ENCODE results near the gene BANP. TPM values are rescaled to one million over a fixed set of nuclear protein-coding genes. Genes with fewer than 3 reads are reported as not detected.
"Not testable (repeated sequence)": the region's sequence is repeated elsewhere in the genome, so short reads cannot be mapped to it uniquely, and the experiment has no call there.

BANP gene
- total RNA-seq, 2 donors from 2014 or later, result 35.8 to 39.8 TPM

DNA sequence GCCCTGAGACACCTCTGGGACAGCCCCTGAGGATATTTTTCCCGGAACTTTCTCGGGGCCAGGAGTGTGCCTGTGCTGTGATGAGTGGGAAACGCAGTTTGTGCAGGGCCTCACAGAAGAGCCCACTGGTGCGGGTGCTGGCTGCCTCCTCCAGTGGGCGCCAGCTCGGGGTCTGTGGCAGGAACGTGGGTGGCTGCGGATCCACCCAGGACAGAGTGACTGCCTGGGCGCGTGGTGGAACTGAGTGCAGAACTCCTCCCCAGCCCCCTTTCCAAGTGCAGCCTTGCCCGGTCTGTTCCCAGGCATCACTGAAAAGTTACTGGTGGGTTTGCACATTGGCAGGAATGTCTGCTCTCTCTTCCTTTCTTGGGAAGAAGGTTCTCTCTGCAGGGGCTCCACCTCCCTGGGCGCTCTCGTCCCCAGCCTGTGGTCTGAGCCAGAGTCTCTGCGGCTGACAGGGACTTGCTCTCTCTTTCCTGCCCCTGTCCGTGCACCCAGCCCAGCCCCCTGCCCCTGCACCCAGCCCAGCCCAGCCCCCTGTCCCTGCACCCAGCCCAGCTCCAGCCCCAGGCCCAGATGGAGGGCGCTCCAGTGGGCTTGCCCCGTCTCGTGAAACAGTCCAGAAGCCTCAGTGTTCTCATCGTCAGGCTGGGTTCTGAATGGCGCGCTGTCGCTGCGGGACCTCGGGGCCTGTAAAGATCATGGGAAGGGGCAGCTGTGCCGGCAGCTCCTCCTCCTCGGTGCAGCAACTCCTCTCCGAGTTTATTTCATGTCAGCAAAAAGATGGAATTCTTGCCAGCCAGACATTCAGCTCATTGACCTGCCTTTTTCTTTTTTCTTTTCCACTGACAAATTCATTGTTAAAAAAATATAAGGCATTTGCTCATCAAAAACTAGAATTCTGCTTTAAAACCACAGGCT, 117.5 kb downstream of the BANP start:
- H3K27ac Mint-ChIP-seq, result no peak overlapping the region
- no peaks in the 10 kb centered on the region for H3K27me3 Mint-ChIP-seq (ENCODE audit: low read depth)
- no peaks in the 10 kb centered on the region for H3K36me3 Mint-ChIP-seq (ENCODE audit: insufficient read depth in 2 of 2)
- H3K9me3 Mint-ChIP-seq, result no peaks in the 10 kb centered on the region
- DNase-seq, result no peak
- no peaks in the 10 kb centered on the region for H3K4me1 Mint-ChIP-seq (ENCODE audit: low read depth)
- no peak overlapping the region for H3K4me3 Mint-ChIP-seq
- ATAC-seq (replicated peaks in 1 of 2), result no peak

GRCh38 chr16:88069397-88070168, 118.3 kb downstream of the BANP start:
- Mint-ChIP-seq H3K9me3 (no peaks in the 10 kb centered on the region), H3K4me1 (ENCODE audit: low read depth) (no peaks in the 10 kb centered on the region), H3K27ac (no peak overlapping the region), H3K4me3 (no peak overlapping the region), H3K27me3 (ENCODE audit: low read depth) (no peaks in the 10 kb centered on the region), H3K36me3 (ENCODE audit: insufficient read depth in 2 of 2) (no peaks in the 10 kb centered on the region)
- DNase-seq (no peak), ATAC-seq (replicated peaks in 1 of 2) (no peak)

- H3K27ac Mint-ChIP-seq, result no peak overlapping the region
- H3K4me3 Mint-ChIP-seq, result no peak overlapping the region
- no peaks in the 10 kb centered on the region for H3K4me1 Mint-ChIP-seq (ENCODE audit: low read depth)
- no peak for ATAC-seq (replicated peaks in 1 of 2)
- H3K27me3 Mint-ChIP-seq (ENCODE audit: low read depth), result no peaks in the 10 kb centered on the region
- H3K36me3 Mint-ChIP-seq (ENCODE audit: insufficient read depth in 2 of 2), result no peaks in the 10 kb centered on the region
- DNase-seq, result no peak
- no peaks in the 10 kb centered on the region for H3K9me3 Mint-ChIP-seq
These were observed 119.1 kb downstream of the BANP start for GRCh38 chr16:88070341-88070740.

GRCh38 chr16:88070989-88071625, 119.9 kb downstream of the BANP start:
- H3K4me3 Mint-ChIP-seq, result no peak overlapping the region
- H3K27me3 Mint-ChIP-seq (ENCODE audit: low read depth), result no peaks in the 10 kb centered on the region
- H3K27ac Mint-ChIP-seq, result no peak overlapping the region
- DNase-seq, result no peak
- H3K4me1 Mint-ChIP-seq (ENCODE audit: low read depth), result no peaks in the 10 kb centered on the region
- H3K36me3 Mint-ChIP-seq (ENCODE audit: insufficient read depth in 2 of 2), result no peaks in the 10 kb centered on the region
- H3K9me3 Mint-ChIP-seq, result no peaks in the 10 kb centered on the region
- ATAC-seq (replicated peaks in 1 of 2), result no peak

- H3K9me3 Mint-ChIP-seq, result no peaks in the 10 kb centered on the region
- DNase-seq (no peak), ATAC-seq (replicated peaks in 1 of 2) (no peak)
- H3K27ac Mint-ChIP-seq, result no peak overlapping the region
- H3K4me3 Mint-ChIP-seq, result no peak overlapping the region
- H3K27me3 Mint-ChIP-seq (ENCODE audit: low read depth), result no peaks in the 10 kb centered on the region
- peaks cover 0 to 3% of the 10 kb centered on the region in 2 donors for H3K36me3 Mint-ChIP-seq (ENCODE audit: insufficient read depth in 2 of 2)
- no peaks in the 10 kb centered on the region for H3K4me1 Mint-ChIP-seq (ENCODE audit: low read depth)
These were observed 120.7 kb downstream of the BANP start for GRCh38 chr16:88071908-88072307.

DNA sequence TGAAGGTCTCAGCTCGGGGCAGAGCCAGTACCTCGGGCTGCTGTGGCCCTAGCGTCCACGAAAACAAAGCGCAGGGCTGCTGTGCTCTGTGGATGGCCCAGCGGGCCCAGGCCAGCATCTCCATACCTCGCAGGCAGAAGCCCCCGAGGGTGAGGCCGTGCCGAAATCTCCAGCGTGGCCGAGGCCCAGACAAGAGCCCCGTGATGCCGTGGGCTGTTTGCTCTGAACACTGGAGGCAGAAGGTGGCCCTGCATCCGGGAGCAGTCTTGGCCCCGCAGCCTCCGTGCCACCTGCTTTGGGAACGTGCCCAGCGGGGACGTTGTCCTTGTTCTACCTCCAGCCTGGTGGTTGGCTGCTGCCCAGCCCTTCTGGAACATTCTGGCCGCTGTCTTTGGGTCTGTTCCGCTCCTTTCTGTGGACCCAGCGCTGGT, 121.4 kb downstream of the BANP start:
- ATAC-seq (replicated peaks in 1 of 2), result no peak
- Mint-ChIP-seq H3K27me3 (ENCODE audit: low read depth) (no peaks in the 10 kb centered on the region), H3K27ac (no peak overlapping the region), H3K4me3 (no peak overlapping the region), H3K4me1 (ENCODE audit: low read depth) (no peaks in the 10 kb centered on the region), H3K9me3 (no peaks in the 10 kb centered on the region), H3K36me3 (ENCODE audit: insufficient read depth in 2 of 2) (peaks cover 0 to 3% of the 10 kb centered on the region in 2 donors)
- no peak for DNase-seq

DNA sequence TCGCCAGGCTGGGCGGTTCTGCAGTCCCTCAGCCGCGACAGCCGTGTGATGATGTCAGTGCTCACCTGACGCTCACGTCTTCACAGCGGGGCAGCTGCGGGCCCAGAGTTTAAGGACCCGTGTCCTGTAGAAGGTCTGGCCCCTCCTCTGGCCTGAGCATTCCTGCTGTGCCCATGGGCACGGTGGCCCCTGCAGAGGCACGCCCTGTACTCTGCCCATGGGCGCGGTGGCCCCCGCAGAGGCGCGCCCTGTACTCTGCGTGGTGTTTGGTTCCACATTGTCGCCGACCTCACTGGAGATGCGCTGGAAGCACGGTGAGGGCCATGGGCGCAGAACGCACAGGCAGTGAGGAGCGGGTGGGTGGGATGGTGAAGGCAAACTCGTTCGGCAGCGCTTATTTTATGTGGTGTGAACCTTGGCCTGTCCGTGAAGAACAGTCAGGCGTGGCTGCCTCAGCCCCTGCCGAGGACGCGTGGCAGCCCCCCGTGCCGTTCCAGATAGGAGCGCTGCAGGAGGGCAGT, 122.0 kb downstream of the BANP start:
- ATAC-seq (replicated peaks in 1 of 2), result no peak

DNA sequence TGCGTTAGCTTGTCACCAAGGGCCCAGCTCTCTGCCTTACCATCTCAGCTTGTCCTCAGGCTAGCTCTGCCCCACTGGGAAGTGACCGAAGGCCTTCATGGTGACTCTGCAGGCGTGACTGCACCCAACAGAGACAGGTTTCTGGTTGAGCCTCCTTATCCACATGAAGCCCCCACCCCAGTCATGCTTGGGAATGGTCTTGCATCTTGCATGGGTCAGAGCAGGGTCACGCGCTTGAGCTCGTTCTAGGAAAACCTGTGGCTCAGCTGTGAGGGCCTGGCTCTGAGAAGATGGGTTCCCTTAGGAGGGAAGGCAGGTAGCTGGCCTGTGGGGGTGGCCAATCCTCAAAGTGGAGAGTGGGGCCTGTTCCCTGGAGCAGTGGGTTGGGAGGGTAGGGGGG, 122.8 kb downstream of the BANP start:
- Mint-ChIP-seq H3K9me3 (no peaks in the 10 kb centered on the region), H3K27me3 (ENCODE audit: low read depth) (no peaks in the 10 kb centered on the region), H3K36me3 (ENCODE audit: insufficient read depth in 2 of 2) (peaks cover 3 to 12% of the 10 kb centered on the region in 2 donors), H3K4me1 (ENCODE audit: low read depth) (no peaks in the 10 kb centered on the region), H3K27ac (no peak overlapping the region), H3K4me3 (no peak overlapping the region)
- DNase-seq, result no peak
- ATAC-seq (replicated peaks in 1 of 2), result no peak

More for the DNA sequence above, 122.0 kb downstream of the BANP start:
- H3K9me3 Mint-ChIP-seq, result no peaks in the 10 kb centered on the region
- H3K27me3 Mint-ChIP-seq (ENCODE audit: low read depth), result no peaks in the 10 kb centered on the region
- no peaks in the 10 kb centered on the region for H3K4me1 Mint-ChIP-seq (ENCODE audit: low read depth)
- peaks cover 0 to 8% of the 10 kb centered on the region in 2 donors for H3K36me3 Mint-ChIP-seq (ENCODE audit: insufficient read depth in 2 of 2)
- H3K27ac Mint-ChIP-seq, result no peak overlapping the region
- no peak overlapping the region for H3K4me3 Mint-ChIP-seq
- no peak for DNase-seq

DNA sequence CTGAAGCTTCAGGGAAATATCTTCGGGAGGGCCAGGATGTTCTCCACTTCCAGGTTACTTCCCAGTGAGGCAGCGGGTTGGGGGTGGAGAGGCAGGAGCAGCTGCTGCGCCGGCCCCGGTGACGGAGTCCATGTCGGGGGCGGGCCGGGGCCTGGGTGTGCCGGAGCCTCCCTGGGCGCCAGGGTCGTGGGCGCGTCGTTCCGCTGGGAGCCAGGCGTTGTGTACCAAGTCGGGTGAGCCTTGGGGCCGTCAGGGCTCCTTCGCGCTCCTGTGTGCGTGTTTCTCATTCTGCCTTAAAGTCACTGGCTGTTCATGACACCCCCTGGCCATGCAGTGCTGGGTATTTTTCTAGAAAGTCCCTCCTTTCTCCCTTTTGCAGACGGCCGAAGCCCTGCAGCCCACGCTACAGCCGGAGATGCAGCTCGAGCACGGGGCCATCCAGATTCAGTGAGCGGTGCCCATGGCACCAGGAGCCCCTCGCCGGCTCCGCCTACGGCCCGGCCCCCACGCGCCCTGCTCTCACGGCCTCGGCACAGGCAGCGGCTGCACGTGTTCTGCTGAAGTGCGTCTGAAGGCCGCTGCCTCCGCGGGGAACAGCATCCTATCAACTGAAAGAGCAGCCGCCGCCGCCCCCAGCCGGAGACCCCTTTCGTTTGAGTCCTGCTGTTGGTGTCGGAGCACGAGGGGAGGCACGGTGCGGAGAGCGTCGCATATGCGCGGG, 125.1 kb downstream of the BANP start:
- H3K9me3 Mint-ChIP-seq, result no peaks in the 10 kb centered on the region
- DNase-seq, result no peak
- no peak for ATAC-seq (replicated peaks in 1 of 2)
- H3K4me1 Mint-ChIP-seq (ENCODE audit: low read depth), result no peaks in the 10 kb centered on the region
- no peak overlapping the region for H3K4me3 Mint-ChIP-seq
- no peak overlapping the region for H3K27ac Mint-ChIP-seq
- peaks cover 3 to 20% of the 10 kb centered on the region in 2 donors for H3K36me3 Mint-ChIP-seq (ENCODE audit: insufficient read depth in 2 of 2)
- H3K27me3 Mint-ChIP-seq (ENCODE audit: low read depth), result no peaks in the 10 kb centered on the region

DNA sequence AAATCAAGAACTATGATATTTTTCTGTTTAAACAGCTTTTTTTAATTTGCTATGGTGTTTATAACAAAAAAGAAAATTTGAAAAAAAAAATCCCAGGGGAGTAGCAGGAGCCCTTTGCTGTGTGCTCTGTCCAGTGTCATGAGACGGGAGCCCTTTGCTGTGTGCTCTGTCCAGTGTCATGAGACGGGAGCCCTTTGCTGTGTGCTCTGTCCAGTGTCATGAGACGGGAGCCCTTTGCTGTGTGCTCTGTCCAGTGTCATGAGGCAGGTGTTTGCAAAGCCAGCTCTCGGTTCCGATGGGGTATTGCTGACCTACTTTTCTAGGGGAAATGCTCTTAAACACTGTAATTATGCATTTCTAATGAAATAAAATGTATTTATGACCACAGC, 125.7 kb downstream of the BANP start:
- not testable (repeated sequence) for ATAC-seq (replicated peaks in 1 of 2); H3K27me3 Mint-ChIP-seq (ENCODE audit: low read depth); H3K4me3 Mint-ChIP-seq; H3K27ac Mint-ChIP-seq; H3K9me3 Mint-ChIP-seq; DNase-seq; H3K4me1 Mint-ChIP-seq (ENCODE audit: low read depth)
- H3K36me3 Mint-ChIP-seq (ENCODE audit: insufficient read depth in 2 of 2), result peaks cover 3 to 20% of the 10 kb centered on the region in 2 donors

DNA sequence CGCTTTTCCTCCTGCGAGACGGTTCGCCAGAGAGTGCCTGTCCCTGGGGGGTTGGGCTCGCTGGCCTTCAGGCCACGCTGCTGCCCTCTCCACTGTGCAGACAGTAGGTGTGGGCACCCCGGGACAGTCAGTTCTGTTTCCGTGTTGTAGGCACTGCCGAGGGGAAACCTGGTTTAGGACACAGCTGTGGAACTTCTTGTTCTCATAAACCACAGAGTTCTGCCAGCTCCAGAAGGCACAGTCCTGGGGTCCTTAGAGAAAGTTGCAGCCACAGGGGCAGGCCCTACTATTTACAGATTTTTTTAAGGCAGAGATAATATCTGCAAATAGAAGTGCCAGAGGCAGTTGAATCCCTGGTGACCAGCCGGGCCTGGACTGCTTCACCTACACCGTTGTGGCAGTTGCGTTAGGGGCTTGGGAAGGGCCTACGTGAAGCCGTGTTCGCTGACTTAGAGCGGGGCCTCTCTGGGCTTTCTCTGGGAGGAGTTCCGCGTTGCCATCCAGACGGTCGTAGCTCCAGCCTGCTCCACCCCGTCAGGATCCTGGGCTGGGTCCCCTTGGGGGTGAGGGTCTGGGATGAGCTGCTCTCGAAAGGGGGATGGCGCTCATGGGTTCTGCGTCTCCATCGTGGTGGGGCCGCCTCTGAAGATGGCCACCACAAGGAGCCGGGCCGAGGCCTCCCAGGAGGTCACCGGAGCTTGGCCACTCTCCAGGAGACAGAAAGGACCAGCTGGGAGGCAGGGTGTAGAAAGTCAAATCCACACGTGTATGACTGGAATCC, 126.3 kb downstream of the BANP start:
- DNase-seq (no peak), ATAC-seq (replicated peaks in 1 of 2) (no peak)
- Mint-ChIP-seq H3K4me1 (ENCODE audit: low read depth) (no peaks in the 10 kb centered on the region), H3K27ac (no peak overlapping the region), H3K4me3 (no peak overlapping the region), H3K36me3 (ENCODE audit: insufficient read depth in 2 of 2) (peaks cover 3 to 20% of the 10 kb centered on the region in 2 donors), H3K27me3 (ENCODE audit: low read depth) (no peaks in the 10 kb centered on the region), H3K9me3 (no peaks in the 10 kb centered on the region)
